CD4-positive, alpha-beta T cell treated with Interferon gamma for 1 hour (primary cell): Measurements from ENCODE around the gene TULP3.

ENCODE experiments used
- DNase-seq: peaks from one replicate; pipeline ENCODE4 v3.0.0-alpha.2; 2020

Gene TULP3

GRCh38 chr12:2974560-2974971, 83.9 kb downstream of the TULP3 start:
- no peak for DNase-seq

DNA sequence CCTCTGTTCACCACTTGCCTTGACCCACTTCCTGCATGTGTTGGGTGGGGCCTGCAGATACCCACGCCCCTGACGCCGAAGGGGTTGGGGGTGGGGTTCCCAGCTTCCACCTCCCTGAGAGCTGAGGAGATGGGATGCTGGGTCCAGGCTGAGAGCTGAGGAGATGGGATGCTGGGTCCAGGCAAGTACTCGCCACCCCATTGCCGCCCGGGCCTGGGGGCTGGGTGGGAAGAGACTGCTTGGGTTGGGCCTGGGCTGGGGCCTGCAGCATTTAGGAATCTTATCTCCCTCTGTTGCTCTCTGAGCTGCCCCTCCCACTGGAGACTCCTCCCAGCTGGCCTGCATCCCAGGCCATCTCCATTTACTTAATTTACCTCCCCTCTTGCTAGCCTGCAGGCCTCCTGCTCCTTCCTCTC, 85.9 kb downstream of the TULP3 start:
- DNase-seq = no peak

DNA sequence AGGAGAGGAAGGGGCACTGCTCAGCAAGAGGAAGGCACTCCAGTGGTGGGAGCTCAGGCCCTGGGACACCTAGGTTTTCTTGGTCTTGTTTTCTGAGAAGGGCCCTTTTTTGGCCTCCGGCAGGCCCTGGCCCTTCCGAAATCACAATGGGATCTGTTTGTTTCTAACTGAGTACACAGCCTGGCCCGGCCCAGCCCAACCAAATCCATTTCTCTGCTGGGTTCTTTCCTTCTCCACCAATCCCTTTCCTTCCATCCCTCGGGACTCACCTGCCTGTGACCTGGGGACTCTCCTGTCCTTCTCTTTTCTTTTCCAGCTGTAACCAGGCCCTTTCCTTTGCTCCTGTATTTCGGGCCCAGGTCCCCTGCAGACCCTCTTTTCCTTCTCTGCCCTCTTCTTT, 87.1 kb downstream of the TULP3 start:
- no peak for DNase-seq

DNA sequence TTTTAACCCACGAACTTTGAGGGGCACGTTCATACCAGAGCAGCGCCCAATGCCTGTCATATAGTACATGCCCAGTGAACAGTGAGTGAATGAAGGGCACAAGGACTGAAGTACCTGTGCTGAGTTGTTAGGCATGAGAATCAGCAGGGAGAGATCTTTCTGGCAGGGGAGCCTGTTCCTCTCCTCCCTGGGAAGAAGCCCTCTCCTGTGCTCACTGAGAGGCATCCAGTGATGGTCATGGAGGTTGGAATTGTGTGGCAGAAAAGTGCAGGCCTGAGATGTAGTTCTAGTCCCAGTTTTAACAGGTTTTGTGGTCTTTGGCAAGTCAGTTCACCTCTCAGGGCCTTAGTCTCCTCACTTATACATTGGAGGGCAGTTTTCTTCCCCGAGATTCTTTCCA, 89.1 kb downstream of the TULP3 start:
- no peak for DNase-seq

- DNase-seq = no peak
These were observed 89.9 kb downstream of the TULP3 start for GRCh38 chr12:2980630-2981029.

DNA sequence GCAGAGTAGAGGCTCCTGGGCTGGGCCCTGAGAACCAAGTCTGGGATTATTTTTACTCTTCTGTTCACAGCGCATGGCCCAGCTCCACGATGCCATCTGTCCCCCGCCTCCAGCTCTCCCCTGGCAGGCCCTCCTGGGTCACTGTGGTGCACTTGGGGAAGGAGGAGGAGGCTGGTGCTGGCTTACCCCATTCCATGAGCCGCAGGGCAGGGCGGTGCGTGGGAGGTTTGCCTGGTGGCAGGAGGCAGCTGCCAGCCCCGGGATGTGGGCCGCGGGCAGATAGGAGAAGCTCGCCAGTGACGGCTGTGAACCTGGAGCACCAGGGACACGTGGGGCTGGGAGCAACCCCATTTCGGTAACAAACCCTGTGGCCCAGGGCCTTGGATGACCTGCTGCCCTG, 91.7 kb downstream of the TULP3 start:
- no peak for DNase-seq

DNA sequence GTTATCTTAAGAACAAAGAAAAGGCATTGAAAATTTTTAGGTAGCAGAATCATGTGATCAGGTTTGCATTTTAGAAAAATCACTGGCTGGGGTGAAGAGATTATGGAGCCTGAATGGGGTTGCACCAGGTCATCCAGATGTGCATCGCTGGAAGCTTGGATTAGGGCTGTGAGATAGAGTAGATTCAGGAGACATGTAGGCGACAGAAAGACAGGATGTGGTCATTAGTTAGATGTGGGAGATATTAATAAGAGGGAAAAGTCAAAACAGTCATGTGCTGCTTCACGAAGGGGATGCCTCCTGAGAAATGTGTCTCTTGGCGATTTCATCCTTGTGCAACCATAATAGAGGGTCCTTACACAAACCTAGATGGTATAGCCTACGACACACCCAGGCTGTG, 93.6 kb downstream of the TULP3 start:
- no peak for DNase-seq

- DNase-seq = no peak
These were observed 94.0 kb downstream of the TULP3 start for GRCh38 chr12:2984698-2985097.

GRCh38 chr12:2986876-2987275, 96.2 kb downstream of the TULP3 start:
- DNase-seq = no peak

GRCh38 chr12:2988494-2988893, 97.8 kb downstream of the TULP3 start:
- DNase-seq = no peak
